HCT116 (cell line): ENCODE results near the gene TRIM38. TPM values are rescaled to one million over a fixed set of nuclear protein-coding genes. Genes with fewer than 3 reads are reported as not detected.

ENCODE experiments used
- ATAC-seq: fragments of 200-7000 bp; cut with Tn5 transposase; 2 replicates; pipeline ENCODE4 v1.9.1; 2020; ENCODE audit warnings: mild to moderate bottlenecking, moderate library complexity
- BruUV-seq: library from RNA; stranded (reverse); fragments of 400-500 nt; replicated peaks from 2 replicates; lab custom pipeline; 2021; lab: Mats Ljungman, UMichigan
- CTCF ChIA-PET: fragments of 300-600 bp; sonication (Branson Sonifier 250); formaldehyde crosslinking; loops from one replicate; lab custom pipeline; 2021; ENCODE audit warnings: antibody characterized with exemption; lab: Charles Lee
- POLR2A ChIA-PET: fragments of 300-600, 350-600 bp; sonication (Branson Sonifier 250); formaldehyde crosslinking; loops from one replicate; lab custom pipeline; 2021; ENCODE audit warnings: antibody characterized with exemption; lab: Charles Lee
- RAD21 ChIA-PET, 2 experiments: fragments of 300-600 bp; sonication (Branson Sonifier 250); formaldehyde crosslinking; loops; one replicate each; lab custom pipeline; 2023; ENCODE audit warnings: low total read pairs in 2 of 2; ENCODE audit not compliant: uncharacterized antibody in 2 of 2, unreplicated experiment in 2 of 2, low non-redundant PET in 1 of 2; lab: Charles Lee
- DNase-seq: peaks from one replicate; pipeline ENCODE4 v3.0.0-alpha.2; 2010; ENCODE audit warnings: low read depth, low spot score
- H2AFZ ChIP-seq: fragments of 200-600 bp; shearing (Covaris generic), sonication (generic); 2 replicates; pipeline ENCODE4 v1.6.1; 2017; ENCODE audit warnings: low read depth, mixed run types, mixed read lengths, antibody characterized with exemption, low read length; ENCODE audit not compliant: poor library complexity, severe bottlenecking
- H3K27ac ChIP-seq: 2 replicates; pipeline ENCODE4 v1.5.1; 2012; ENCODE audit warnings: low read depth, low read length
- H3K27me3 ChIP-seq: fragments of 200-600 bp; sonication (generic); 2 replicates; pipeline ENCODE4 v1.6.1; 2016; ENCODE audit warnings: mixed run types, low read length, mixed read lengths; ENCODE audit not compliant: insufficient read depth
- H3K36me3 ChIP-seq, 2 experiments: fragments of 200-500 bp in 1 of 2; fragments of 200-600 bp in 1 of 2; sonication (Bioruptor generic) in 1 of 2; sonication (generic) in 1 of 2; 2 replicates each; pipeline versions ENCODE4 v1.5.1 to v1.6.1; 2014 to 2016; ENCODE audit warnings: low read length in 2 of 2, inconsistent platforms in 1 of 2, mixed read lengths in 1 of 2, mixed run types in 1 of 2; ENCODE audit not compliant: insufficient read depth in 2 of 2, control insufficient read depth in 1 of 2
- H3K4me1 ChIP-seq, 2 experiments: fragments of 200-600 bp in 1 of 2; sonication (generic) in 1 of 2; 2 replicates each; pipeline versions ENCODE4 v1.5.1 to v1.6.1; 2012 to 2017; ENCODE audit warnings: low read length in 2 of 2, inconsistent platforms in 1 of 2, mild to moderate bottlenecking in 1 of 2, mixed read lengths in 1 of 2, mixed run types in 1 of 2, moderate library complexity in 1 of 2; ENCODE audit not compliant: insufficient read depth in 2 of 2, control insufficient read depth in 1 of 2
- H3K4me2 ChIP-seq: fragments of 200-600 bp; sonication (generic); 2 replicates; pipeline ENCODE4 v1.6.1; 2017; ENCODE audit warnings: mixed run types, low read length, mixed read lengths
- H3K4me3 ChIP-seq, 2 experiments: fragments of 200-600 bp in 1 of 2; sonication (generic) in 1 of 2; replicated peaks in 1 of 2; 2 replicates each; pipeline ENCODE4 v1.5.1; 2011 to 2016; ENCODE audit warnings: low read length in 2 of 2, control low read depth in 1 of 2, low read depth in 1 of 2, mild to moderate bottlenecking in 1 of 2, mixed read lengths in 1 of 2, mixed run types in 1 of 2
- H3K79me2 ChIP-seq: fragments of 200-600 bp; sonication (generic); 2 replicates; pipeline ENCODE4 v1.6.1; 2017; ENCODE audit warnings: mild to moderate bottlenecking, mixed run types, low read length, moderate library complexity, mixed read lengths; ENCODE audit not compliant: insufficient read depth
- H3K9ac ChIP-seq: fragments of 200-600 bp; sonication (generic); 2 replicates; pipeline ENCODE4 v1.6.1; 2016; ENCODE audit warnings: low read length, mixed read lengths
- H3K9me2 ChIP-seq: fragments of 200-600 bp; sonication (generic), shearing (Covaris generic); 2 replicates; pipeline ENCODE4 v1.6.1; 2017; ENCODE audit warnings: mixed run types, mild to moderate bottlenecking, moderate library complexity; ENCODE audit not compliant: insufficient read depth
- H3K9me3 ChIP-seq, 2 experiments: fragments of 200-500 bp in 1 of 2; fragments of 200-600 bp in 1 of 2; sonication (Bioruptor generic) in 1 of 2; sonication (generic) in 1 of 2; 2 replicates each; pipeline ENCODE4 v1.6.1; 2014 to 2017; ENCODE audit warnings: low read length in 2 of 2, mixed read lengths in 2 of 2, inconsistent platforms in 1 of 2, low read depth in 1 of 2, mild to moderate bottlenecking in 1 of 2, mixed run types in 1 of 2, moderate library complexity in 1 of 2; ENCODE audit not compliant: control insufficient read depth in 1 of 2, insufficient read depth in 1 of 2
- H4K20me1 ChIP-seq: fragments of 200-600 bp; sonication (generic), shearing (Covaris generic); 2 replicates; pipeline ENCODE4 v1.6.1; 2017; ENCODE audit warnings: mixed run types, mild to moderate bottlenecking, moderate library complexity; ENCODE audit not compliant: insufficient read depth
- CBX3 ChIP-seq: IDR thresholded peaks from 2 replicates; pipeline ENCODE4 v1.6.1; 2012; ENCODE audit warnings: low read depth
- EGR1 ChIP-seq: IDR thresholded peaks from 2 replicates; pipeline ENCODE4 v1.6.1; 2012; ENCODE audit warnings: low read depth
- ELF1 ChIP-seq: IDR thresholded peaks from 2 replicates; pipeline ENCODE4 v1.6.1; 2012; ENCODE audit warnings: low read depth, borderline replicate concordance
- EZH2phosphoT487 ChIP-seq: fragments of 200-600 bp; IDR thresholded peaks from 2 replicates; pipeline ENCODE4 v1.6.1; 2018; ENCODE audit warnings: antibody characterized with exemption, borderline replicate concordance
- FOSL1 ChIP-seq: IDR thresholded peaks from 2 replicates; pipeline ENCODE4 v1.6.1; 2012; ENCODE audit warnings: low read depth
- JUND ChIP-seq: IDR thresholded peaks from 2 replicates; pipeline ENCODE4 v1.6.1; 2012
- POLR2A ChIP-seq: IDR thresholded peaks from 2 replicates; pipeline ENCODE4 v1.7.0; 2011; ENCODE audit warnings: borderline replicate concordance; ENCODE audit not compliant: insufficient read depth, insufficient read length; ENCODE audit errors: extremely low read depth
- POLR2AphosphoS5 ChIP-seq: IDR thresholded peaks from 2 replicates; pipeline ENCODE4 v1.6.1; 2011; ENCODE audit warnings: mild to moderate bottlenecking, low read depth, low read length, moderate library complexity
- SIN3A ChIP-seq: IDR thresholded peaks from 2 replicates; pipeline ENCODE4 v1.6.1; 2012; ENCODE audit warnings: low read depth
- SP1 ChIP-seq: IDR thresholded peaks from 2 replicates; pipeline ENCODE4 v1.6.1; 2012; ENCODE audit warnings: low read depth
- SRF ChIP-seq: IDR thresholded peaks from 2 replicates; pipeline ENCODE4 v1.6.1; 2012; ENCODE audit warnings: low read depth
- TCF7L2 ChIP-seq: IDR thresholded peaks from 2 replicates; pipeline ENCODE4 v1.7.0; 2011; ENCODE audit warnings: borderline replicate concordance, inconsistent platforms; ENCODE audit not compliant: insufficient read depth, insufficient read length; ENCODE audit errors: extremely low read depth
- YY1 ChIP-seq: IDR thresholded peaks from 2 replicates; pipeline ENCODE4 v1.6.1; 2011; ENCODE audit warnings: low read length, low read depth, moderate library complexity, mild to moderate bottlenecking; ENCODE audit not compliant: insufficient replicate concordance; ENCODE audit errors: extremely low read depth
- ZFX ChIP-seq: fragments of 450-650 bp; IDR thresholded peaks from 2 replicates; pipeline ENCODE4 v1.6.1; 2017
- ZNF274 ChIP-seq: fragments of 200-500 bp; sonication (Bioruptor generic); IDR thresholded peaks from 2 replicates; pipeline ENCODE4 v1.6.1; 2014; ENCODE audit warnings: mild to moderate bottlenecking, low read depth, low read length, inconsistent platforms
- intact Hi-C: fragments of 100-400 bp; cut with micrococcal nuclease; formaldehyde crosslinking; loops from 2 replicates; pipeline ENCODE4 v1.10.0; 2022
- total RNA-seq: library from RNA; stranded (reverse); gene quantifications from one replicate; pipeline ENCODE4 v1.2.1, GENCODE V29; 2021; ENCODE audit not compliant: unreplicated experiment
- TF ChIP-seq, protein P1 (sequence below): IDR thresholded peaks from 2 replicates; pipeline ENCODE4 v1.6.1; 2012; ENCODE audit warnings: low read depth
- TF ChIP-seq, protein P2 (sequence below): IDR thresholded peaks from 2 replicates; pipeline ENCODE4 v1.6.1; 2012

The TRIM38 gene
- total RNA-seq, 1 experiment from 2014 or later: 9.6 TPM

DNA sequence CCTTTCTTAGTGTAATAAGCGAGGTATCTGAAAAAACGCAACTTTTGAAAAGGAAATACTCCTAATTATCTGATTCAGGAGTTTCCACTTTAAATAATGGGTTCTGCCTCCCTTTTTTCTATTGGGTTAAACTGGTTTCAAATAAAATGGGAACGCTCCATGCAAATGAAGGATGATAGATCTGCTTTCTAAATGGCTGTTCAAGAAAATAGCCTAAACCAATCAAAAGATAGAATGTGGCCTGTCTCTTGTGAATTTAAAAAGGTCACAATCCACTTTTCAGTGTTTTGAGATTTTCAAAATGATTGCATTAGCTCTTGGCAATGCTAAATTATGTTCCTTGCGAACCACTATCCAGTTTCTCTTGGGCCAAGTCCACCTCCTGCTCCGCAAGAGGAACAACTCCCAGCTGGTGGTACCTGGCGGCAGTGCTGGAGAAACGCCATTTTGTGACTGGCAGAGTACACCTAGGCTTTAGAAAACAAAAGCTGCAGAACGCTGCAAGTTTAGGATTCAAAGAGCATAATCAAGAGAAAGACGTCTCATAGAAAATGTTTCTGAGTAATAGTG lies 56.7 kb downstream of the TRIM38 start:
- no TSS peak for BruUV-seq
- Histone ChIP-seq H3K36me3 (no peaks in the 10 kb centered on the region), H3K4me1 (peaks cover 8 to 36% of the 10 kb centered on the region in 2 experiments), H3K9me2 (no peaks in the 10 kb centered on the region)
- POLR2A ChIA-PET: interaction anchor here (0.5 to 6.0 kb wide), 12 partner anchors 8 to 141 kb away, joined by 3 to 227 read pairs (median 23); partner anchors contain the start of gene TRIM38
- no peak for ATAC-seq
- TF ChIP-seq CBX3 (no peak), YY1 (no peak), FOSL1 (no peak), ZNF274 (no peak), ELF1 (no peak), ZFX (no peak), JUND (no peak), POLR2AphosphoS5 (no peak), POLR2A (no peak), EZH2phosphoT487 (no peak), EGR1 (no peak), SP1 (no peak), SIN3A (no peak), TCF7L2 (no peak), SRF (no peak)
- TF ChIP-seq, protein P1, sequence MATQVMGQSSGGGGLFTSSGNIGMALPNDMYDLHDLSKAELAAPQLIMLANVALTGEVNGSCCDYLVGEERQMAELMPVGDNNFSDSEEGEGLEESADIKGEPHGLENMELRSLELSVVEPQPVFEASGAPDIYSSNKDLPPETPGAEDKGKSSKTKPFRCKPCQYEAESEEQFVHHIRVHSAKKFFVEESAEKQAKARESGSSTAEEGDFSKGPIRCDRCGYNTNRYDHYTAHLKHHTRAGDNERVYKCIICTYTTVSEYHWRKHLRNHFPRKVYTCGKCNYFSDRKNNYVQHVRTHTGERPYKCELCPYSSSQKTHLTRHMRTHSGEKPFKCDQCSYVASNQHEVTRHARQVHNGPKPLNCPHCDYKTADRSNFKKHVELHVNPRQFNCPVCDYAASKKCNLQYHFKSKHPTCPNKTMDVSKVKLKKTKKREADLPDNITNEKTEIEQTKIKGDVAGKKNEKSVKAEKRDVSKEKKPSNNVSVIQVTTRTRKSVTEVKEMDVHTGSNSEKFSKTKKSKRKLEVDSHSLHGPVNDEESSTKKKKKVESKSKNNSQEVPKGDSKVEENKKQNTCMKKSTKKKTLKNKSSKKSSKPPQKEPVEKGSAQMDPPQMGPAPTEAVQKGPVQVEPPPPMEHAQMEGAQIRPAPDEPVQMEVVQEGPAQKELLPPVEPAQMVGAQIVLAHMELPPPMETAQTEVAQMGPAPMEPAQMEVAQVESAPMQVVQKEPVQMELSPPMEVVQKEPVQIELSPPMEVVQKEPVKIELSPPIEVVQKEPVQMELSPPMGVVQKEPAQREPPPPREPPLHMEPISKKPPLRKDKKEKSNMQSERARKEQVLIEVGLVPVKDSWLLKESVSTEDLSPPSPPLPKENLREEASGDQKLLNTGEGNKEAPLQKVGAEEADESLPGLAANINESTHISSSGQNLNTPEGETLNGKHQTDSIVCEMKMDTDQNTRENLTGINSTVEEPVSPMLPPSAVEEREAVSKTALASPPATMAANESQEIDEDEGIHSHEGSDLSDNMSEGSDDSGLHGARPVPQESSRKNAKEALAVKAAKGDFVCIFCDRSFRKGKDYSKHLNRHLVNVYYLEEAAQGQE: no peak
- TF ChIP-seq, protein P2, sequence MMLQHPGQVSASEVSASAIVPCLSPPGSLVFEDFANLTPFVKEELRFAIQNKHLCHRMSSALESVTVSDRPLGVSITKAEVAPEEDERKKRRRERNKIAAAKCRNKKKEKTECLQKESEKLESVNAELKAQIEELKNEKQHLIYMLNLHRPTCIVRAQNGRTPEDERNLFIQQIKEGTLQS: no peak
- TF ChIP-seq, all 23 proteins: peak for 0
- H3K27me3 ChIP-seq: no peaks in the 10 kb centered on the region
- H3K27ac ChIP-seq: peak overlapping the region; percentile 93; the same call in 1 of the 2 replicates
- intact Hi-C loops: no loop called here
- H4K20me1 ChIP-seq: no peaks in the 10 kb centered on the region
- H3K79me2 ChIP-seq: no peaks in the 10 kb centered on the region
- 0 out of 2 replicates have a peak overlapping the region, but pooled peaks have one; percentile 94 for H3K4me2 ChIP-seq
- DNase-seq: no peak
- H3K4me3 ChIP-seq: no peak overlapping the region
- H3K9ac ChIP-seq: no peak overlapping the region
- H3K9me3 ChIP-seq: no peaks in the 10 kb centered on the region
- no peak overlapping the region for H2AFZ ChIP-seq
- RAD21 ChIA-PET: no interaction called here
- CTCF ChIA-PET: no interaction called here
